Lower leg skin (tissue), 3 donors: Measurements from ENCODE around the gene ACTN4.

Experiments
- POLR2A ChIP-seq, 2 donors: fragments of 450-650 bp; IDR thresholded peaks; one replicate each; pipeline ENCODE4 v1.6.1; 2016 to 2017; ENCODE audit warnings: antibody characterized with exemption in 2 of 2, mild to moderate bottlenecking in 1 of 2, moderate library complexity in 1 of 2
- TF ChIP-seq, protein P1 (sequence below), 3 donors: fragments of 450-650 bp; IDR thresholded peaks; one replicate each; pipeline ENCODE4 v1.5.1; 2016; ENCODE audit warnings: antibody characterized with exemption in 3 of 3, mild to moderate bottlenecking in 3 of 3, moderate library complexity in 2 of 3

DNA sequence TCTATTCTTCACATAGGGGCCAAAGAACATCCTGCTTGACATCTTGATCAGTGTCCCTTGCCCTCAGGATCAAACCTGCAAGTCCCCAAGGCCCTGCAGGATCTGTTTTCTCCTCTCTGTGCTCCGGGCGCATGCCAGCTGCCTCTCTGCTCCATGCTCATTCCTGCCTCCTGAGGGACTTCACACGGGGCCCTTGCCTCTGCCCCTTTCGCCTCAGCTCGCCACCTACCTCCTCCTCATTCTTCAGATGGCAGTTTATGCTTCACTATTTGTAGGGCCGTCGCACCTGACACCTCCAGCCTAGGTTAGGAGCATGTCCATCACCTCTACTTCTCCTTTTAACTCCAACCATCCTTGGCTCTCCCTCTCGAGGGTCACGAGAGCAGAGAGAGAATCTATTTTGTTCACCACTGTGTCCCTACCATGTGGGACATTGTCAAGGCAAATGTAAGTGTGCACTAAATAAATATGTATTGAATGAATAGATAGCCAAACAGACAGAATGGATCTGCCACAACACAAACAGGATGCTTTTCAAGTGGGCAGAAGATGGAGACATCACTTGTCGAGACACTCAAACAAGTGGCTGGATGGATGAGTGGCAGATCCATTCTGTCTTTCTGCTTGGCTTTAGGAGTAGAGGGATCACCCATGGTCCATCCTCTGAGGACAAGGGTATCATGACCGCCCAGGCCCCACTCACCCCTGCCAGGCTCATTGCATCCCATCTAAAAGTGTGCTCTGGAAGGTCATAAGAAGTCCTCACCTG, 29.6 kb downstream of the ACTN4 start:
- TF ChIP-seq, protein P1, sequence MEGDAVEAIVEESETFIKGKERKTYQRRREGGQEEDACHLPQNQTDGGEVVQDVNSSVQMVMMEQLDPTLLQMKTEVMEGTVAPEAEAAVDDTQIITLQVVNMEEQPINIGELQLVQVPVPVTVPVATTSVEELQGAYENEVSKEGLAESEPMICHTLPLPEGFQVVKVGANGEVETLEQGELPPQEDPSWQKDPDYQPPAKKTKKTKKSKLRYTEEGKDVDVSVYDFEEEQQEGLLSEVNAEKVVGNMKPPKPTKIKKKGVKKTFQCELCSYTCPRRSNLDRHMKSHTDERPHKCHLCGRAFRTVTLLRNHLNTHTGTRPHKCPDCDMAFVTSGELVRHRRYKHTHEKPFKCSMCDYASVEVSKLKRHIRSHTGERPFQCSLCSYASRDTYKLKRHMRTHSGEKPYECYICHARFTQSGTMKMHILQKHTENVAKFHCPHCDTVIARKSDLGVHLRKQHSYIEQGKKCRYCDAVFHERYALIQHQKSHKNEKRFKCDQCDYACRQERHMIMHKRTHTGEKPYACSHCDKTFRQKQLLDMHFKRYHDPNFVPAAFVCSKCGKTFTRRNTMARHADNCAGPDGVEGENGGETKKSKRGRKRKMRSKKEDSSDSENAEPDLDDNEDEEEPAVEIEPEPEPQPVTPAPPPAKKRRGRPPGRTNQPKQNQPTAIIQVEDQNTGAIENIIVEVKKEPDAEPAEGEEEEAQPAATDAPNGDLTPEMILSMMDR (IDR thresholded peaks at IDR 0.05) = no peak
- TF ChIP-seq POLR2A (IDR thresholded peaks at IDR 0.05) = no peak
